Activated CD4-positive, alpha-beta T cell treated with anti-CD3 and anti-CD28 coated beads for 24 hours (primary cell): ENCODE data around the gene GNRH2.
A peak's percentile ranks its signal among the peaks of the same experiment; 100 is the strongest.
"Not testable (repeated sequence)": the region's sequence is repeated elsewhere in the genome, so short reads cannot be mapped to it uniquely, and the experiment has no call there.

Experiments
- DNase-seq, 2 donors: peaks; one replicate each; pipeline ENCODE4 v3.0.0-alpha.2; 2020; ENCODE audit warnings: low read depth in 2 of 2

The GNRH2 gene

DNA sequence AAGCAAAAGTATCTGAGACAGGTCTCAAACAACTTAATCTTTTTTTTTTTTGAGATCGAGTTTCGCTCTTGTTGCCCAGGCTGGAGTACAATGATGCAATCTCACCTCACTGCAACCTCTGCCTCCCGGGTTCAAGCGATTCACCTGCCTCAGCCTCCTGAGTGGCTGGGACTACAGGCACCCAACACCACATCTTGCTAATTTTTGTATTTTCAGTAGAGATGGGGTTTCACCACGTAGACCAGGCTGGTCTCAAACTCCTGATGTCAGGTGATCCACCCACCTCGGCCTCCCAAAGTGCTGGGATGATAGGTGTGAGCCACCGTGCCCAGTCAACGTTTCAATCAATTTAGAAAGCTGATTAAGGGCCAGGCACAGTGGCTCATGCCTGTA lies 29.8 kb downstream of the GNRH2 start:
- not testable (repeated sequence) for DNase-seq

- DNase-seq, result no peak
Observed at GRCh38 chr20:3074812-3075211, 31.4 kb downstream of the GNRH2 start.

DNA sequence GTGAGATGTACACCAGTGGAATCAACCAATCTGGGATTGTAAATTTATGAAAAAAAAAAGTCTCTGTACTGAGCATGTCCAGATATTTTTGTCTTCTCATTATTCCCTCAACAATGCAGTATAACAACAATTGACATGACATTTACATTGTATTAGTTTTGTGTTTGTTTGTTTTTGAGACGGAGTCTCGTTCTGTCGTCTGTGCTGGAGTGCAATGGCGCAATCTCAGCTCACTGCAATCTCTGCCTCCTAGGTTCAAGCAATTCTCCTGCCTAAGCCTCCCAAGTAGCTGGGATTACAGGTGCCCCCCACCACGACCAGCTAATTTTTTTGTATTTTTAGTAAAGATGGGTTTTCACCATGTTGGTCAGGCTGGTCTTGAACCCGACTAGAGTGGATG lies 31.9 kb downstream of the GNRH2 start:
- not testable (repeated sequence) for DNase-seq

GRCh38 chr20:3077618-3078134 lies 34.3 kb downstream of the GNRH2 start:
- DNase-seq, result no peak

DNA sequence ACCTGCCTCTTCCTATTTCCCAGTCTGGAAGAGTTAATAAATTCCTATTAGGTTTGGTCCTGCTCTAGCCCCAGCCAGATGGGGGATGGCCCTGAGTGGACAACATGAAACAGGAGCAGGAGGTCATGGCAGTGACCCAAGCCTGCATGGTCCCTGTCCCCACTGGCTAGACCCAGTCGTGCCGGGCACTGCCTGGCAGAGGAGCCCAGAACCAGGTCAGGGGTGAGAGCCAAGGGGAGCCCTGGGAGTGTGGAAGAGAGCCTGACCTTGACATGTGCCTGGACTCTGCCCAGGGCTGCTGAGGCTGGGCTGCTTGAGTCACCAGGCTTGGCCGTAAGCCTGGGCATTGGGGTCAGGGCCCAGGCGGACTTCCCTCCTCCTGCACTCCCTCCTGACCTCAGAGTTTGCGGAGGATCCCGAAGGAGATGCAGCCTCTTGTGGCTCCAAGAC lies 37.5 kb downstream of the GNRH2 start:
- DNase-seq, result no peak

- DNase-seq, result no peak
Observed at GRCh38 chr20:3081641-3082040, 38.2 kb downstream of the GNRH2 start.

- DNase-seq, result no peak
Observed at GRCh38 chr20:3082306-3082951, 39.0 kb downstream of the GNRH2 start.

GRCh38 chr20:3082955-3083952 lies 39.8 kb downstream of the GNRH2 start:
- no peak for DNase-seq

- DNase-seq, result no peak
Observed at GRCh38 chr20:3084283-3084985, 41.0 kb downstream of the GNRH2 start, which contains the start of gene AVP. Gene AVP, minus strand, starts transcription at chr20:3084724. Its CDS starts 50 bp downstream, at chr20:3084674.

DNA sequence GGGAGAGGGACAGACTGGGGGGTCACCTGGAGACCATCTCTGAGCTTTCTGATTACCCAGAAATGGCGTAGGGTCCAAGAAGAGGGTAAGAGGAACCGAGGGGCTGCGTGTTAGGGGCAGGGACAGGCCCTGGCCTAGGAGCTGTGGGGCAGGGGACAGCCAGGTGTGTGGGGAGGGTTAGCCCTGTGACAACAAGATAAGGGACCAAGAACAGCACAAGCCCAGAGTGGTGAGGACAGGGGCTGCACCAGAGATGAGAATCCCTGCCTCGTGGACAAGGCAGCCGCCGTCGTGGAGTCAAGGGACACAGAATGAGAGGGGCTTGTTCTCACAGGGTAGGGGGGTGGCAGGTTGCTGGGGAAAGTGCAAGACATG lies 41.6 kb downstream of the GNRH2 start:
- no peak for DNase-seq

GRCh38 chr20:3085571-3086072 lies 42.2 kb downstream of the GNRH2 start:
- no peak for DNase-seq

GRCh38 chr20:3088031-3088430 lies 44.6 kb downstream of the GNRH2 start:
- no peak for DNase-seq

DNA sequence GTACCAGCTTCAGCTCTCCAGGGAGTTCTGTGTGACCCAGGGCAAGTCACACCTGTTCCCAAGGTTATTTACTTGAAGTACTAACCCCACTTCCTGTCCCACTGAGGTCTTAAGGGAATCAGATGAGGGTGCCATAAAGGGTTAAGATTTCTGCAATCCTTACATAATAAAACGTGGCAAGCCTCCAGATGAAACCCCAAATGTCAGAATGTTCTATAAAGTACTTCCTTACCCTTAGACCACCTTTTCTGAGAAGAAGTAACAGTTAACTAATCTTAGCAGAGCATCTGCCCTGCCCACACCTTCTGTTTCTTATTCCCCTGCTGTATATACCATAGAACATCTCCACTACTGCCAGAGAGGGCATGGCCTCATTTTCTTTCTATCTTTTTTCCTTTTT lies 47.1 kb downstream of the GNRH2 start:
- no peak for DNase-seq

DNA sequence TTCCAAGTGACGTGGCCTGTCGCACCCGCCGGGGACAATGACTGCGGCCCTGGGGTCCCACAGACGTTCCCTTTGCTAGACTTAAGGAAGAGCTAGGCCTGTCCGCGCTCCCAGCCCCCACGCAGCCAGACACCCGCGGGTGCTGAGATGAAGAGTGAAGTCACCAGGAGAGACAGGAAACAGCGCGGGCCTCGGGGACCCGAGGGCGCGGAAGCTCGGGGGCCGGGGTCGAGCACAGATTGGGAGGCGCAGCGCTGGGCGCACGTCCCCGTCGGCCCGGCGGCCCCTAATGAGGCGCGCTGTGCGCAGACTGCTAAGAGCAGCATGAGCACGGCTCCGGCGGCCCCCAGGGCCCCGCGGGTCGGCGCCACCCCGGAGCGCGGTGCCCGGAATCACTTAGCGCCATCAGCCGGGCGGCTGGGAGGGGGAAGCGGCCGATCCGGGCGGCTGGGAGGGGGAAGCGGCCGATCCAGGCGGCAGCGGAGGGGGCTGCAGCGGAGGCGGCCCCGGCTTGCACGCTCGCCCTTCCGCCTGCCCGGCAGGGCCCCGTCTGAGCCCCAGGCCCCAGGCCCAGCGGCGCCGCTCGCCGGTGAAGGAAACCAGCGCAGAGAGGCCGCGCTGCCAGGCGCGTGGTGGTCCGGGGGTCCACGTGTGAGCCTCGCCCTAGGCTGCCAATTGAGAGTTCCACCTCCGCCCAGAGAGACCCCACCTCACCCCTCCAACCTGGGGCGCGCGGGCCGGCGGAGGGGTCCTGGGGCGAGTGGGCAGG lies 49.4 kb downstream of the GNRH2 start:
- peak; percentile 14 to 35 for DNase-seq

DNA sequence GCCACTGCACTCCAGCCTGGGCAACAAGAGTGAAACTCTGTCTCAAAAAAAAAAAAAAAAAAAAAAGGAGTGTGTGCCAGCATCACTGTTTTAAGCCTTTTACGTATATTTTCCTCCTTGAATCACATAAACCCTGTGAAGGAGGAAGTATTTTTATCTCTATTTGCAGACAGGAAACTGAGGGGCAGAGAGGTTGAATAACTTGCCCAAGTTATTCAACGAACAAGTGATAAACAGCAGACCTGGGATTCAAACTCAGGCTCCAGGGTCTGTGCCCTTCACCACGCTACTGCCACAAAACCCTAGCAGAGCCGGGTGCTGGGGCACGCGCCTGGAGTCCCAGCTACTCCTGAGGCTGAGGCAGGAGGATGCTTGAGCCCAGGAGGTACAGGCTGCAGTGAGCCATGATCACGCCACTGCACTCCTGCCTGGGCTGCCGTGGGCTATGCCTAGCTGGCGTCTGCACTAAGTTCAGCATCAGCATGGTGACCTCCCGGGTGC lies 50.5 kb downstream of the GNRH2 start:
- DNase-seq, result no peak

DNA sequence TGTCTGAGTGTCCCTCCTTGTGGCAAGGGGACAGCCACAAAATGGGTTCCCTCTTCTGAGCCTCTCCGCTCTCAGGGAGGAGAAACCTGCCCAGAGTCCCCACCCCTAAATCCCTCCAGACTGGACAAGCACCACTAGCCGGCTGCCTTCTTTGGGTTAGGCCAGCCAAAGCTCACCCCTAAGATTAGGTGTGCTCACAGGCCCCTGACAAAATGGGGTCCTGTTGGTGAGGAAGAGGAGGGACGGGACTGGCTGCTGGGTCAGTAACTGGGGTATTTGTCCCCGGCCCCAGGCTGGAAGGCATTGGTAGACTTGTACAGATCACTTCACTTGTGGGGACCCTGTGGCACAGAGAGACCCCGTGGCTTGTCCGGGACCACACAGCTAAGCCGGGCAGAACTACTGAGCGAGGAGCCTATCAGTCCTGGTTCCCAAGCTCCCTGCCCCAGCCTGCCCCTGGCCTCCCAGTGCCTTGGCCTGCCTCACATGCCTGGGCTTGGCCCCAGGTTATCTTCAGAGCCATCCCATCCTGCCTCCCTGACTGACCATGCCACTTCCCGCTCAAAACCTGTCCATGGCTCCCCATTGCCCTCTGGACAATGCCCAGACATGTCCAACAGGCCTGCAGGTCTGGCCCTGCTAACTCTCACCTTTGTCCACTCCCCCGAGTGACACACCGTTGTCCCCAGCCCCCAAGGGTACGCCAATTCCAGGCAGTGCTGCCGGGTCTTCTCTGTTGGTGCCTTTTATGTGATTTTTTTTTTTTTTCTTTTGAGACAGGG lies 51.6 kb downstream of the GNRH2 start:
- DNase-seq, result no peak
